Tibial artery (tissue), 4 donors: ENCODE results near the gene PARD3B.

Source experiments
- DNase-seq, 2 donors: peaks; one replicate each; pipeline ENCODE4 v3.0.0-alpha.2; 2019
- H3K27ac ChIP-seq, 2 donors: fragments of 200-600 bp; sonication (generic) in 1 of 2; 1 replicate in 1 of 2; 2 replicates in 1 of 2; pipeline ENCODE4 v1.5.1; 2018 to 2019; ENCODE audit warnings: mild to moderate bottlenecking in 1 of 2
- H3K27me3 ChIP-seq, 2 donors: fragments of 200-600 bp; sonication (generic) in 1 of 2; one replicate each; pipeline versions ENCODE4 v1.5.1 to v1.6.0; 2016 to 2019
- H3K36me3 ChIP-seq, 3 donors: fragments of 200-600 bp; sonication (generic) in 2 of 3; one replicate each; pipeline ENCODE4 v1.5.1; 2016 to 2019; ENCODE audit warnings: mild to moderate bottlenecking in 2 of 3
- H3K4me1 ChIP-seq, 4 donors: fragments of 200-600 bp; sonication (generic) in 2 of 4; 1 replicate in 3 of 4; 2 replicates in 1 of 4; pipeline ENCODE4 v1.5.1; 2016 to 2019
- H3K4me3 ChIP-seq, 2 donors: fragments of 200-600 bp; sonication (generic) in 1 of 2; 1 replicate in 1 of 2; 2 replicates in 1 of 2; pipeline ENCODE4 v1.5.1; 2018 to 2019; ENCODE audit warnings: mild to moderate bottlenecking in 2 of 2
- H3K9me3 ChIP-seq, 3 donors: fragments of 200-600 bp; sonication (generic) in 1 of 3; one replicate each; pipeline ENCODE4 v1.5.1; 2016 to 2019
- intact Hi-C: fragments of 100-400 bp; cut with DNase I; formaldehyde crosslinking; loops from one replicate; pipeline ENCODE4 v1.15.0; 2023; ENCODE audit warnings: low total_unique reads
- TF ChIP-seq, protein P1 (sequence below), 2 experiments: fragments of 200-600 bp in 1 of 2; fragments of 450-650 bp in 1 of 2; IDR thresholded peaks; one replicate each; pipeline ENCODE4 v1.5.1; 2017 to 2019; ENCODE audit warnings: antibody characterized with exemption in 2 of 2, mild to moderate bottlenecking in 1 of 2, moderate library complexity in 1 of 2

PARD3B gene

DNA sequence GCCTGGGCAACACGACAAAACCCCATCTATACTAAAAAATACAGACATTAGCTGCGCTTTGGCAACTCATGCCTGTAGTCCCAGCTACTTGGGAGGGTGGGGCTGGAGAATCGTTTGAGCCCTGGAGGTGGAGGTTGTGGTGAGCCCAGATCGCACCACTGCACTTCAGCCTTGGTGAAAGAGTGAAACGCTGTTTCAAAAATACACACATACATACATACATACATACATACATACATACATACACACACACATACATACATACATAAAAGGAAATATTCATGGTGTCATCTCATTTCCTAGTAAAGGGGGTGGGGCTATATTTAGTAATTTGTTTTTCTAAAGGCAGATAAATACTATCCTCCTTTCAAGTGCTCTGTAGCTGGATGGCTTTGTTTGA, 205.1 kb downstream of the PARD3B start:
- no peak for DNase-seq
- H3K9me3 ChIP-seq = peaks cover 0 to 5% (median 0%) of the 10 kb centered on the region in 3 donors
- TF ChIP-seq, protein P1, sequence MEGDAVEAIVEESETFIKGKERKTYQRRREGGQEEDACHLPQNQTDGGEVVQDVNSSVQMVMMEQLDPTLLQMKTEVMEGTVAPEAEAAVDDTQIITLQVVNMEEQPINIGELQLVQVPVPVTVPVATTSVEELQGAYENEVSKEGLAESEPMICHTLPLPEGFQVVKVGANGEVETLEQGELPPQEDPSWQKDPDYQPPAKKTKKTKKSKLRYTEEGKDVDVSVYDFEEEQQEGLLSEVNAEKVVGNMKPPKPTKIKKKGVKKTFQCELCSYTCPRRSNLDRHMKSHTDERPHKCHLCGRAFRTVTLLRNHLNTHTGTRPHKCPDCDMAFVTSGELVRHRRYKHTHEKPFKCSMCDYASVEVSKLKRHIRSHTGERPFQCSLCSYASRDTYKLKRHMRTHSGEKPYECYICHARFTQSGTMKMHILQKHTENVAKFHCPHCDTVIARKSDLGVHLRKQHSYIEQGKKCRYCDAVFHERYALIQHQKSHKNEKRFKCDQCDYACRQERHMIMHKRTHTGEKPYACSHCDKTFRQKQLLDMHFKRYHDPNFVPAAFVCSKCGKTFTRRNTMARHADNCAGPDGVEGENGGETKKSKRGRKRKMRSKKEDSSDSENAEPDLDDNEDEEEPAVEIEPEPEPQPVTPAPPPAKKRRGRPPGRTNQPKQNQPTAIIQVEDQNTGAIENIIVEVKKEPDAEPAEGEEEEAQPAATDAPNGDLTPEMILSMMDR (IDR thresholded peaks at IDR 0.05) = no peak

DNA sequence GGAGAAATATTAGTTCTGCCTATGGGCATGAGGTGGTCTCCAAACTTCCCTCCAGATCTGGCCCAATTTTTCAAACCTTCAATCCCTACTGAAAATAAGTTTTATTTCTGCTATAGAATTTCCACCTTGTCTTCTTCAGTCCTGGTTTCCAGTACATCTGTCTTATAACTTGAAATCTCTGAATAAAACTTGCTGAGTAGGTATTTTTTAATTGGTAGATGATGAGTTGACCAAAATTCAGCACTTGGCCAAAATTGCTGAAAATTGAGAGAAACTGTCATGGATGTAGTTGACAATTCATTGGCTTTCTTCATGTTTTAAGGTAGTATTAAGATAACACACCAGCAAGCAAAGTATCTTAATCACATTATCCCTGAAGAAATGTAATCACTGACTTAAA, 206.2 kb downstream of the PARD3B start:
- Histone ChIP-seq H3K4me3 (no peak overlapping the region), H3K27ac (no peak overlapping the region), H3K36me3 (no peaks in the 10 kb centered on the region), H3K4me1 (no peaks in the 10 kb centered on the region), H3K9me3 (peaks cover 0 to 5% (median 0%) of the 10 kb centered on the region in 3 donors), H3K27me3 (no peaks in the 10 kb centered on the region)
- TF ChIP-seq, protein P1 (IDR thresholded peaks at IDR 0.05) = no peak
- intact Hi-C loops = no loop called here
- DNase-seq = no peak

More for the DNA sequence above, 205.1 kb downstream of the PARD3B start:
- H3K4me1 ChIP-seq = no peaks in the 10 kb centered on the region
- intact Hi-C loops = no loop called here
- no peak overlapping the region for H3K27ac ChIP-seq
- no peaks in the 10 kb centered on the region for H3K27me3 ChIP-seq
- H3K4me3 ChIP-seq = no peak overlapping the region
- H3K36me3 ChIP-seq = no peaks in the 10 kb centered on the region

DNA sequence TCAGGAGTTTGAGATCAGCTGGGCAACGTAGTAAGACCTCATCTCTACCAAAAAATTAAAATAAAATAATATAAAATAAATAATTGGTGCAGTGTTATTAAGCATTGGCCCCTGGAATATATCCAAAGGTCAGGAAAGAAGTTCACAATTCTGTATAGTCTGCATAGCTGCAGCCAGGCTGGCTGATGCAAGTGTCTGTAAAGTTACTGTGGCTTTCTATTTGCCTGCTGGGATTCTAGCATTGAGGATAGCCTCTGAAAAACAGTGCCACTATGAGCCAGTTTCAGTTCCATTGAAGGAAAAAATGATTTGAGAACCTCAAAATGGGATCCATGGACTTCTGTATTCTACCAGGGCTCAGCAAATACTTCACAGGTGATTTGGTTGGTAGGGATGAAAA, 208.6 kb downstream of the PARD3B start:
- no peaks in the 10 kb centered on the region for H3K36me3 ChIP-seq
- H3K9me3 ChIP-seq = no peaks in the 10 kb centered on the region
- intact Hi-C loops = no loop called here
- no peaks in the 10 kb centered on the region for H3K27me3 ChIP-seq
- DNase-seq = no peak
- peaks cover 0 to 3% (median 0%) of the 10 kb centered on the region in 4 donors for H3K4me1 ChIP-seq
- TF ChIP-seq, protein P1 (IDR thresholded peaks at IDR 0.05) = no peak
- H3K27ac ChIP-seq = no peak overlapping the region
- H3K4me3 ChIP-seq = no peak overlapping the region

DNA sequence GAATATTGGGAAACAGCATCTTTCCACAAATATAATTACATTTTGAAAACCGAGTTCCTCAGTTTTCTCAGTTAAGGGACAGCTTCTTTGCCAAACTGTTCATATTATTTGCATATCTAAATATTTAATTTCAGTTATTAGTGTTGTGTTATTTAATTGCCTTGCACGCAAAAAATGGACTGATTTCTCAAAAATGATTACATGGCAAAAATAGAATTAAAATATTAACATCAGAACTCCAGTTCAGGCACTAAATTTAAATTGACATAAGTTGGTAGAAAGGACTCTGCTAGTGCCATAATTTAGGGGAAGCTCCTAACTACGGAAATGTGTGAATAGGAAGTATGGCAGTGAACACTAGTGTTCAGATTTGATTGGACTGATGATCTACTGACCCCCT, 209.6 kb downstream of the PARD3B start:
- intact Hi-C loops = no loop called here
- Histone ChIP-seq H3K4me1 (peaks cover 0 to 3% (median 0%) of the 10 kb centered on the region in 4 donors), H3K27ac (no peak overlapping the region), H3K27me3 (no peaks in the 10 kb centered on the region), H3K4me3 (no peak overlapping the region), H3K9me3 (no peaks in the 10 kb centered on the region), H3K36me3 (no peaks in the 10 kb centered on the region)
- DNase-seq = no peak
- TF ChIP-seq, protein P1 (IDR thresholded peaks at IDR 0.05) = no peak

DNA sequence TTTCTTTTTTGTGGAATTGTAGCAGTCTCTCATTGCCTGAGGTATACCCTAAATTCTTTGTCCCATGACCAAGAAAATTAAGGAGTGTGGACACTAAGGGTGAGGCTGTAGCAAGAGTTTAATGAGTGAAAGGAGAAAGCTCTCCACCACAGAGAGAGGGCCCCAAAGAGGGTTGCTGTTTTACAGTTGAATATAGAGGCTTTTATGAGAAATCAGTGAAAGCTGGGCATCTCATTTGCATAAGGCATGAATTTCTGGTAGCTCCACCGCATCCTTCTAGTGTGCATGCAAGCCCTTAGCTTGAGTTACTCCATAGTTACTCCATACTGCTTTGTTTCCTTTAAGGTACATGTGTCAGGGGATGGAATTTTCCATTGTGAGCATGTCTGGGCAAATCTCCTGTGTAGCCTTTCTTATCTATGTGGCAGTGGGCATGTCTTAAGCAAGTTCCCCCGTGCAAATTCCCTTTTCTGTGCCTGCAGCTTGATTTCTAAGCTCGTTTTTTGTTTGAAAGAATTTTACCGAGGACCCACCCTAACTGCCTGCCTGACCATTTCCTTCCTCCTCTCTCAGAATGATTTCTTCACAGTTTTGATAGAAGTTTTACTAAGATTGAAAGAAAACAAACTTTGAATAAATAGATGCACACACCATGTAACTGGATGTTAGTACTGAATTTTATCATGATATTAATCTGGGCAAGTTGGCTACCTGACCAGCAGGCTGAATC, 218.9 kb downstream of the PARD3B start:
- Histone ChIP-seq H3K36me3 (peaks cover 0 to 4% (median 0%) of the 10 kb centered on the region in 3 donors), H3K4me3 (no peak overlapping the region), H3K27me3 (no peaks in the 10 kb centered on the region), H3K9me3 (peaks cover 0 to 14% (median 13%) of the 10 kb centered on the region in 3 donors), H3K27ac (no peak overlapping the region), H3K4me1 (no peaks in the 10 kb centered on the region)
- intact Hi-C loops = no loop called here
- TF ChIP-seq, protein P1 (IDR thresholded peaks at IDR 0.05) = no peak
- DNase-seq = no peak
